NB4 (cell line): Measurements from ENCODE around the gene AQP2.

Source experiments
- DNase-seq: peaks from one replicate; pipeline ENCODE4 v3.0.0; 2010; ENCODE audit warnings: low read depth
- H3K4me3 ChIP-seq: one replicate; pipeline ENCODE4 v1.5.1; 2011; ENCODE audit warnings: mild to moderate bottlenecking, low read depth, low read length, moderate library complexity
- CTCF ChIP-seq: IDR thresholded peaks from one replicate; pipeline ENCODE4 v1.5.1; 2012; ENCODE audit warnings: low read depth, low read length
- MAX ChIP-seq: IDR thresholded peaks from 2 replicates; pipeline ENCODE4 v1.6.1; 2011; ENCODE audit warnings: low read depth, low read length
- MYC ChIP-seq: IDR thresholded peaks from 2 replicates; pipeline ENCODE4 v1.6.1; 2011; ENCODE audit warnings: low read depth, low read length
- POLR2A ChIP-seq: IDR thresholded peaks from 2 replicates; pipeline ENCODE4 v1.6.1; 2011; ENCODE audit warnings: mild to moderate bottlenecking; ENCODE audit not compliant: insufficient read length; ENCODE audit errors: extremely low read depth

The AQP2 gene

GRCh38 chr12:49917788-49918173, 32.8 kb upstream of the AQP2 start:
- no peak for DNase-seq
- H3K4me3 ChIP-seq: no peak overlapping the region
- TF ChIP-seq MAX (no peak), MYC (no peak), CTCF (no peak), POLR2A (no peak)

GRCh38 chr12:49920241-49920914, 30.2 kb upstream of the AQP2 start:
- peak; percentile 40 for DNase-seq
- H3K4me3 ChIP-seq: no peak overlapping the region
- TF ChIP-seq MYC (no peak), POLR2A (no peak), MAX (no peak), CTCF (no peak)

GRCh38 chr12:49920915-49921286, 29.6 kb upstream of the AQP2 start:
- no peak for TF ChIP-seq MYC
- no peak for DNase-seq
- no peak overlapping the region for H3K4me3 ChIP-seq

- no peak for TF ChIP-seq CTCF
- TF ChIP-seq POLR2A: no peak
- TF ChIP-seq MYC: no peak
- TF ChIP-seq MAX: no peak
- H3K4me3 ChIP-seq: no peak overlapping the region
- no peak for DNase-seq
Measured at GRCh38 chr12:49921299-49921698, 29.2 kb upstream of the AQP2 start.

GRCh38 chr12:49921936-49922335, 28.6 kb upstream of the AQP2 start:
- H3K4me3 ChIP-seq: no peak overlapping the region
- TF ChIP-seq CTCF (no peak), MAX (no peak), MYC (no peak), POLR2A (no peak)
- no peak for DNase-seq

- DNase-seq: no peak
- no peak for TF ChIP-seq MAX
- no peak for TF ChIP-seq CTCF
- TF ChIP-seq POLR2A: no peak
- no peak overlapping the region for H3K4me3 ChIP-seq
Measured at GRCh38 chr12:49922349-49923034, 28.0 kb upstream of the AQP2 start.
